H1 (cell line): ENCODE results near the gene CDRT15.
"Not testable (repeated sequence)": the region's sequence is repeated elsewhere in the genome, so short reads cannot be mapped to it uniquely, and the experiment has no call there.

Experiments used
- CEBPB ChIP-seq: IDR thresholded peaks from 2 replicates; pipeline ENCODE4 v1.6.1; 2012; ENCODE audit warnings: low read depth, low read length
- CHD1 ChIP-seq: IDR thresholded peaks from 2 replicates; pipeline ENCODE4 v1.6.1; 2012; ENCODE audit warnings: low read depth, low read length, improper control_type of control experiment
- EZH2 ChIP-seq: fragments of 200-600 bp; sonication (generic); IDR thresholded peaks from 2 replicates; pipeline ENCODE4 v1.7.1; 2012; ENCODE audit warnings: low read depth, mild to moderate bottlenecking, moderate library complexity, low read length, inconsistent platforms; ENCODE audit not compliant: severe bottlenecking
- HDAC2 ChIP-seq, 2 experiments: fragments of 300-600 bp in 1 of 2; sonication (generic) in 1 of 2; IDR thresholded peaks; 2 replicates each; pipeline ENCODE4 v1.6.1; 2011 to 2012; ENCODE audit warnings: low read depth in 2 of 2, low read length in 2 of 2, mild to moderate bottlenecking in 2 of 2, moderate library complexity in 2 of 2, borderline replicate concordance in 1 of 2, inconsistent platforms in 1 of 2
- POLR2A ChIP-seq, 2 experiments: IDR thresholded peaks; 1 replicate in 1 of 2; 2 replicates in 1 of 2; pipeline ENCODE4 v1.6.1; 2011; ENCODE audit warnings: low read depth in 2 of 2, low read length in 2 of 2, mild to moderate bottlenecking in 2 of 2; ENCODE audit errors: control extremely low read depth in 1 of 2
- RFX5 ChIP-seq: IDR thresholded peaks from 2 replicates; pipeline ENCODE4 v1.6.1; 2011; ENCODE audit warnings: low read depth, low read length, improper control_type of control experiment, borderline replicate concordance
- RXRA ChIP-seq: IDR thresholded peaks from 2 replicates; pipeline ENCODE4 v1.6.1; 2011; ENCODE audit warnings: low read depth, mild to moderate bottlenecking, low read length, moderate library complexity; ENCODE audit not compliant: insufficient read depth
- SIX5 ChIP-seq: IDR thresholded peaks from 2 replicates; pipeline ENCODE4 v1.6.1; 2011; ENCODE audit warnings: mild to moderate bottlenecking, low read depth, low read length
- TF ChIP-seq, protein P1 (sequence below), 3 experiments: IDR thresholded peaks; 1 replicate in 2 of 3; 2 replicates in 1 of 3; pipeline versions ENCODE4 v1.5.1 to v1.6.1; 2011; ENCODE audit warnings: low read length in 3 of 3, mild to moderate bottlenecking in 3 of 3, inconsistent platforms in 2 of 3, low read depth in 1 of 3, moderate library complexity in 1 of 3; ENCODE audit not compliant: insufficient read depth in 1 of 3; ENCODE audit errors: control extremely low read depth in 1 of 3

DNA sequence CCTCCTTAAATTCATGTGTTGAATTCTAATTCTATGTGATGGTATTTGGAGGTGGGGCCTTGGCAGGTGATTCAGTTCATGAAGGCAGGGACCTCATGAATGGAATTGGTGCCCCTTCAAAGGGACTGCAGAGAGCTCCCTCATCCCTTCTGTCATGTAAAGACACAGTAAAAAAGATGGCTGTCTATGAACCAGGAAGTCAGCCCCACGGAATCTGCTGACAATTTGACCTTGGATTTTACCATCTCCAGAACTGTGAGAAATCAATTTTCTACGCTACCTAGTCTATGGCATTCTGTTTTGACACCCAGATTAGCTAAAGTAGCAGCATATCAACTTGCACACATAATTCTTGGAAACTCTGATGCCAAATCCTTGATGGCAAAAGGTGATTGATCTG, 1.6 kb downstream of the CDRT15 start:
- not testable (repeated sequence) for TF ChIP-seq RFX5; SIX5; CEBPB; POLR2A (IDR thresholded peaks at IDR 0.05; ENCODE audit: control extremely low read depth in 1 of 2, low read depth in 2 of 2, low read length in 2 of 2); HDAC2 (IDR thresholded peaks at IDR 0.05; ENCODE audit: borderline replicate concordance in 1 of 2, low read depth in 2 of 2, low read length in 2 of 2); EZH2; CHD1; RXRA
- TF ChIP-seq, protein P1, sequence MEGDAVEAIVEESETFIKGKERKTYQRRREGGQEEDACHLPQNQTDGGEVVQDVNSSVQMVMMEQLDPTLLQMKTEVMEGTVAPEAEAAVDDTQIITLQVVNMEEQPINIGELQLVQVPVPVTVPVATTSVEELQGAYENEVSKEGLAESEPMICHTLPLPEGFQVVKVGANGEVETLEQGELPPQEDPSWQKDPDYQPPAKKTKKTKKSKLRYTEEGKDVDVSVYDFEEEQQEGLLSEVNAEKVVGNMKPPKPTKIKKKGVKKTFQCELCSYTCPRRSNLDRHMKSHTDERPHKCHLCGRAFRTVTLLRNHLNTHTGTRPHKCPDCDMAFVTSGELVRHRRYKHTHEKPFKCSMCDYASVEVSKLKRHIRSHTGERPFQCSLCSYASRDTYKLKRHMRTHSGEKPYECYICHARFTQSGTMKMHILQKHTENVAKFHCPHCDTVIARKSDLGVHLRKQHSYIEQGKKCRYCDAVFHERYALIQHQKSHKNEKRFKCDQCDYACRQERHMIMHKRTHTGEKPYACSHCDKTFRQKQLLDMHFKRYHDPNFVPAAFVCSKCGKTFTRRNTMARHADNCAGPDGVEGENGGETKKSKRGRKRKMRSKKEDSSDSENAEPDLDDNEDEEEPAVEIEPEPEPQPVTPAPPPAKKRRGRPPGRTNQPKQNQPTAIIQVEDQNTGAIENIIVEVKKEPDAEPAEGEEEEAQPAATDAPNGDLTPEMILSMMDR (IDR thresholded peaks at IDR 0.05; ENCODE audit: control extremely low read depth in 1 of 3, insufficient read depth in 1 of 3, low read depth in 1 of 3, low read length in 3 of 3), result not testable (repeated sequence)
